GM23338 (cell line): ENCODE results near the gene ASB3. TPM values are rescaled to one million over a fixed set of nuclear protein-coding genes. Genes with fewer than 3 reads are reported as not detected.

Experiments
- ATAC-seq: fragments of 200-7000 bp; cut with Tn5 transposase; 3 replicates; pipeline ENCODE4 v1.9.1; 2020
- DNase-seq: peaks from one replicate; pipeline ENCODE4 v3.0.0-alpha.2; 2015; ENCODE audit warnings: low spot score
- H2AFZ ChIP-seq: fragments of 200-600 bp; sonication (generic); 2 replicates; pipeline ENCODE4 v1.8.0; 2016; ENCODE audit warnings: antibody characterized with exemption, mild to moderate bottlenecking, moderate library complexity
- H3F3A ChIP-seq: fragments of 200-600 bp; sonication (generic); replicated peaks from 2 replicates; pipeline ENCODE4 v1.8.0; 2017; ENCODE audit warnings: antibody characterized with exemption, mixed run types, low read depth
- H3K27ac ChIP-seq: fragments of 200-600 bp; sonication (generic); 2 replicates; pipeline ENCODE4 v1.6.1; 2016; ENCODE audit warnings: low read depth
- H3K27me3 ChIP-seq: fragments of 200-600 bp; sonication (generic); 2 replicates; pipeline ENCODE4 v1.8.0; 2016; ENCODE audit warnings: mild to moderate bottlenecking, mixed run types, moderate library complexity; ENCODE audit not compliant: insufficient read depth
- H3K36me3 ChIP-seq: fragments of 200-600 bp; sonication (generic); 2 replicates; pipeline ENCODE4 v1.8.0; 2016; ENCODE audit warnings: mild to moderate bottlenecking; ENCODE audit not compliant: insufficient read depth
- H3K4me1 ChIP-seq: fragments of 200-600 bp; sonication (generic); 2 replicates; pipeline ENCODE4 v1.8.0; 2016; ENCODE audit warnings: mild to moderate bottlenecking, moderate library complexity; ENCODE audit not compliant: insufficient read depth
- H3K4me2 ChIP-seq: fragments of 200-600 bp; sonication (generic); 2 replicates; pipeline ENCODE4 v1.7.1; 2017; ENCODE audit warnings: mixed run types
- H3K4me3 ChIP-seq: fragments of 200-600 bp; sonication (generic); 2 replicates; pipeline ENCODE4 v1.6.1; 2016; ENCODE audit warnings: mixed run types
- H3K79me2 ChIP-seq: fragments of 200-600 bp; sonication (generic); replicated peaks from 2 replicates; pipeline ENCODE4 v1.8.0; 2017; ENCODE audit warnings: mild to moderate bottlenecking; ENCODE audit not compliant: insufficient read depth
- H3K9me2 ChIP-seq: fragments of 200-600 bp; sonication (generic); 2 replicates; pipeline ENCODE4 v1.8.0; 2017; ENCODE audit not compliant: insufficient read depth
- H4K20me1 ChIP-seq: fragments of 200-600 bp; sonication (generic); replicated peaks from 2 replicates; pipeline ENCODE4 v1.8.0; 2017; ENCODE audit warnings: mild to moderate bottlenecking; ENCODE audit not compliant: insufficient read depth
- H3K27ac Mint-ChIP-seq: 2 replicates; pipeline ENCODE4 v1.8.0; 2020; ENCODE audit warnings: inconsistent platforms, mild to moderate bottlenecking, moderate library complexity, mixed read lengths
- H3K27me3 Mint-ChIP-seq: 3 replicates; pipeline ENCODE4 v1.8.0; 2022; ENCODE audit warnings: low read depth, mild to moderate bottlenecking, moderate library complexity, mixed read lengths, inconsistent platforms; ENCODE audit not compliant: insufficient read depth, poor library complexity
- H3K36me3 Mint-ChIP-seq: 3 replicates; pipeline ENCODE4 v1.8.0; 2021; ENCODE audit warnings: low read depth, mild to moderate bottlenecking, inconsistent platforms, moderate library complexity, mixed read lengths
- H3K4me1 Mint-ChIP-seq: 3 replicates; pipeline ENCODE4 v1.8.0; 2020; ENCODE audit warnings: mild to moderate bottlenecking, inconsistent platforms, mixed read lengths
- H3K4me3 Mint-ChIP-seq: 3 replicates; pipeline ENCODE4 v1.8.0; 2021; ENCODE audit warnings: moderate library complexity, mild to moderate bottlenecking, inconsistent platforms, mixed read lengths
- H3K9me3 Mint-ChIP-seq: 3 replicates; pipeline ENCODE4 v1.8.0; 2020; ENCODE audit warnings: moderate library complexity, mild to moderate bottlenecking, inconsistent platforms, mixed read lengths
- CREB1 ChIP-seq: fragments of 250-450 bp; sonication (Bioruptor Pico); IDR thresholded peaks from 2 replicates; pipeline ENCODE4 v1.5.0; 2020; ENCODE audit warnings: low read depth, mild to moderate bottlenecking, moderate library complexity
- EZH2phosphoT487 ChIP-seq: fragments of 200-600 bp; sonication (generic); IDR thresholded peaks from one replicate; pipeline ENCODE4 v1.8.1; 2018; ENCODE audit warnings: antibody characterized with exemption; ENCODE audit not compliant: unreplicated experiment
- JUNB ChIP-seq: IDR thresholded peaks from one replicate; pipeline ENCODE4 v1.6.1; 2016; ENCODE audit warnings: antibody characterized with exemption; ENCODE audit not compliant: unreplicated experiment
- NANOG ChIP-seq: IDR thresholded peaks from 2 replicates; pipeline ENCODE4 v1.6.1; 2016; ENCODE audit warnings: antibody characterized with exemption, borderline replicate concordance
- POLR2AphosphoS5 ChIP-seq: IDR thresholded peaks from 2 replicates; pipeline ENCODE4 v1.6.1; 2016; ENCODE audit warnings: antibody characterized with exemption, low read depth
- STAT1 ChIP-seq: IDR thresholded peaks from one replicate; pipeline ENCODE4 v1.6.1; 2016; ENCODE audit warnings: antibody characterized with exemption; ENCODE audit not compliant: unreplicated experiment
- ZNF331 ChIP-seq: fragments of 250-450 bp; sonication (Bioruptor Pico); IDR thresholded peaks from 2 replicates; pipeline ENCODE4 v1.5.0; 2020; ENCODE audit warnings: low read depth, mild to moderate bottlenecking, moderate library complexity
- polyA plus RNA-seq: library from polyadenylated mRNA; unstranded; fragments of >200 nt; fragmentation: Nextera tagmentation; extraction: Ambion mirVana; gene quantifications from 2 replicates; pipeline ENCODE4 v1.2.1, GENCODE V29; 2016
- total RNA-seq: library from RNA; depleted of rRNA; stranded (reverse); fragments of >200 nt; shearing (Covaris generic); gene quantifications from 2 replicates; pipeline ENCODE4 v1.2.3, GENCODE V29; 2014
- TF ChIP-seq, protein P1 (sequence below): IDR thresholded peaks from 2 replicates; pipeline ENCODE4 v1.6.1; 2016; ENCODE audit warnings: antibody characterized with exemption
- TF ChIP-seq, protein P2 (sequence below): IDR thresholded peaks from one replicate; pipeline ENCODE4 v1.6.1; 2018; ENCODE audit warnings: antibody characterized with exemption; ENCODE audit not compliant: unreplicated experiment
- TF ChIP-seq, protein P3 (sequence below), 2 experiments: fragments of 200-600 bp in 1 of 2; sonication (generic) in 1 of 2; conservative IDR thresholded peaks; 2 replicates each; pipeline versions ENCODE4 v1.5.1 to v1.6.1; 2016 to 2017; ENCODE audit warnings: antibody characterized with exemption in 2 of 2, low read depth in 2 of 2, mild to moderate bottlenecking in 2 of 2, moderate library complexity in 1 of 2

The ASB3 gene
- total and polyA plus RNA-seq, 2 experiments from 2014 or later, result 22.4 to 30.5 TPM

DNA sequence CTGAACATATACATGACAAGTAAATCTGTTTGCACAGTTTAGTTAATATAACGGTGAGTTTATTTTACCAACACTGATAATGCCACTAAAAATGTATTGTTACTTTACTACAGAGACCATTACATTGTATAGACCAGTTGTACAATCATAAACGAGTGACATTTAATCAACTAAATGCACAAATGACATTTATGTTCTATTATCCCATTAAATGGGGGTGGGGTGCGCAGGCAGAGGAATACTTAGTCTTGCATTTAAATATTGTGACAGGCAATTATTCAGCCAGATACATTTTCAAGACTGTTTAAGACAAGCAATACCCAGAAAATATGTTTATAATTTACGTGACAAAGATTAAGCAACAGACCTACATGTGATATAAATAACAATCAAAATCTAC is 91.2 kb downstream of the ASB3 start (continued):
- TF ChIP-seq, protein P1, sequence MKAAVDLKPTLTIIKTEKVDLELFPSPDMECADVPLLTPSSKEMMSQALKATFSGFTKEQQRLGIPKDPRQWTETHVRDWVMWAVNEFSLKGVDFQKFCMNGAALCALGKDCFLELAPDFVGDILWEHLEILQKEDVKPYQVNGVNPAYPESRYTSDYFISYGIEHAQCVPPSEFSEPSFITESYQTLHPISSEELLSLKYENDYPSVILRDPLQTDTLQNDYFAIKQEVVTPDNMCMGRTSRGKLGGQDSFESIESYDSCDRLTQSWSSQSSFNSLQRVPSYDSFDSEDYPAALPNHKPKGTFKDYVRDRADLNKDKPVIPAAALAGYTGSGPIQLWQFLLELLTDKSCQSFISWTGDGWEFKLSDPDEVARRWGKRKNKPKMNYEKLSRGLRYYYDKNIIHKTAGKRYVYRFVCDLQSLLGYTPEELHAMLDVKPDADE, result no peak
- TF ChIP-seq, protein P2, sequence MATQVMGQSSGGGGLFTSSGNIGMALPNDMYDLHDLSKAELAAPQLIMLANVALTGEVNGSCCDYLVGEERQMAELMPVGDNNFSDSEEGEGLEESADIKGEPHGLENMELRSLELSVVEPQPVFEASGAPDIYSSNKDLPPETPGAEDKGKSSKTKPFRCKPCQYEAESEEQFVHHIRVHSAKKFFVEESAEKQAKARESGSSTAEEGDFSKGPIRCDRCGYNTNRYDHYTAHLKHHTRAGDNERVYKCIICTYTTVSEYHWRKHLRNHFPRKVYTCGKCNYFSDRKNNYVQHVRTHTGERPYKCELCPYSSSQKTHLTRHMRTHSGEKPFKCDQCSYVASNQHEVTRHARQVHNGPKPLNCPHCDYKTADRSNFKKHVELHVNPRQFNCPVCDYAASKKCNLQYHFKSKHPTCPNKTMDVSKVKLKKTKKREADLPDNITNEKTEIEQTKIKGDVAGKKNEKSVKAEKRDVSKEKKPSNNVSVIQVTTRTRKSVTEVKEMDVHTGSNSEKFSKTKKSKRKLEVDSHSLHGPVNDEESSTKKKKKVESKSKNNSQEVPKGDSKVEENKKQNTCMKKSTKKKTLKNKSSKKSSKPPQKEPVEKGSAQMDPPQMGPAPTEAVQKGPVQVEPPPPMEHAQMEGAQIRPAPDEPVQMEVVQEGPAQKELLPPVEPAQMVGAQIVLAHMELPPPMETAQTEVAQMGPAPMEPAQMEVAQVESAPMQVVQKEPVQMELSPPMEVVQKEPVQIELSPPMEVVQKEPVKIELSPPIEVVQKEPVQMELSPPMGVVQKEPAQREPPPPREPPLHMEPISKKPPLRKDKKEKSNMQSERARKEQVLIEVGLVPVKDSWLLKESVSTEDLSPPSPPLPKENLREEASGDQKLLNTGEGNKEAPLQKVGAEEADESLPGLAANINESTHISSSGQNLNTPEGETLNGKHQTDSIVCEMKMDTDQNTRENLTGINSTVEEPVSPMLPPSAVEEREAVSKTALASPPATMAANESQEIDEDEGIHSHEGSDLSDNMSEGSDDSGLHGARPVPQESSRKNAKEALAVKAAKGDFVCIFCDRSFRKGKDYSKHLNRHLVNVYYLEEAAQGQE, result no peak
- TF ChIP-seq, protein P3, sequence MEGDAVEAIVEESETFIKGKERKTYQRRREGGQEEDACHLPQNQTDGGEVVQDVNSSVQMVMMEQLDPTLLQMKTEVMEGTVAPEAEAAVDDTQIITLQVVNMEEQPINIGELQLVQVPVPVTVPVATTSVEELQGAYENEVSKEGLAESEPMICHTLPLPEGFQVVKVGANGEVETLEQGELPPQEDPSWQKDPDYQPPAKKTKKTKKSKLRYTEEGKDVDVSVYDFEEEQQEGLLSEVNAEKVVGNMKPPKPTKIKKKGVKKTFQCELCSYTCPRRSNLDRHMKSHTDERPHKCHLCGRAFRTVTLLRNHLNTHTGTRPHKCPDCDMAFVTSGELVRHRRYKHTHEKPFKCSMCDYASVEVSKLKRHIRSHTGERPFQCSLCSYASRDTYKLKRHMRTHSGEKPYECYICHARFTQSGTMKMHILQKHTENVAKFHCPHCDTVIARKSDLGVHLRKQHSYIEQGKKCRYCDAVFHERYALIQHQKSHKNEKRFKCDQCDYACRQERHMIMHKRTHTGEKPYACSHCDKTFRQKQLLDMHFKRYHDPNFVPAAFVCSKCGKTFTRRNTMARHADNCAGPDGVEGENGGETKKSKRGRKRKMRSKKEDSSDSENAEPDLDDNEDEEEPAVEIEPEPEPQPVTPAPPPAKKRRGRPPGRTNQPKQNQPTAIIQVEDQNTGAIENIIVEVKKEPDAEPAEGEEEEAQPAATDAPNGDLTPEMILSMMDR (conservative IDR thresholded peaks at IDR 0.05; ENCODE audit: low read depth in 2 of 2), result no peak
- TF ChIP-seq STAT1 (no peak), EZH2phosphoT487 (no peak), CREB1 (CRISPR knock-in tag) (no peak), JUNB (no peak), NANOG (no peak), POLR2AphosphoS5 (no peak), ZNF331 (CRISPR knock-in tag) (no peak)

- Mint-ChIP-seq H3K27ac (no peak overlapping the region), H3K4me3 (no peak overlapping the region), H3K36me3 (peaks cover 10% of the 10 kb centered on the region), H3K4me1 (peaks cover 4% of the 10 kb centered on the region; the same call in 1 of the 3 replicates), H3K9me3 (no peaks in the 10 kb centered on the region; the same call in 2 of the 3 replicates), H3K27me3 (no peaks in the 10 kb centered on the region)
- H3K4me3 ChIP-seq, result no peak overlapping the region
- DNase-seq, result no peak
- no peak for ATAC-seq
- H2AFZ ChIP-seq, result no peak overlapping the region
- no peak overlapping the region for H3K27ac ChIP-seq
- TF ChIP-seq, protein P3 (conservative IDR thresholded peaks at IDR 0.05; ENCODE audit: low read depth in 2 of 2), result no peak
- H3K79me2 ChIP-seq, result no peaks in the 10 kb centered on the region
- H3K27me3 ChIP-seq, result no peaks in the 10 kb centered on the region
- H3K4me2 ChIP-seq, result no peak overlapping the region
- no peaks in the 10 kb centered on the region for H3F3A ChIP-seq
- H4K20me1 ChIP-seq, result no peaks in the 10 kb centered on the region
- H3K4me1 ChIP-seq, result no peaks in the 10 kb centered on the region
- H3K9me2 ChIP-seq, result no peaks in the 10 kb centered on the region
- no peaks in the 10 kb centered on the region for H3K36me3 ChIP-seq
Observed at GRCh38 chr2:53694096-53694771, 92.5 kb downstream of the ASB3 start.
